HEK293 (cell line): ENCODE data around the gene LRRC8E.

Experiments
- ATF2 ChIP-seq: fragments of 450-650 bp; formaldehyde crosslinking; IDR thresholded peaks from 2 replicates; pipeline ENCODE4 v1.5.1; 2016; ENCODE audit warnings: missing biosample characterization, missing genetic modification characterization, low read depth
- GLIS1 ChIP-seq: fragments of 450-650 bp; formaldehyde crosslinking; IDR thresholded peaks from 2 replicates; pipeline ENCODE4 v1.5.1; 2016; ENCODE audit warnings: missing biosample characterization, missing genetic modification characterization
- HOXD13 ChIP-seq: sonication (generic); formaldehyde crosslinking; IDR thresholded peaks from 2 replicates; pipeline ENCODE4 v1.8.0; 2022; ENCODE audit warnings: missing genetic modification reagents, borderline replicate concordance
- KLF1 ChIP-seq: fragments of 450-650 bp; formaldehyde crosslinking; IDR thresholded peaks from 2 replicates; pipeline ENCODE4 v1.5.1; 2016; ENCODE audit warnings: missing biosample characterization, missing genetic modification characterization
- KLF16 ChIP-seq: fragments of 450-650 bp; formaldehyde crosslinking; IDR thresholded peaks from 2 replicates; pipeline ENCODE4 v1.5.1; 2017; ENCODE audit warnings: missing biosample characterization, missing genetic modification characterization
- SALL2 ChIP-seq: fragments of 450-650 bp; formaldehyde crosslinking; IDR thresholded peaks from 2 replicates; pipeline ENCODE4 v1.5.0; 2017; ENCODE audit warnings: missing biosample characterization, mild to moderate bottlenecking, missing genetic modification characterization, borderline replicate concordance
- SCRT1 ChIP-seq: fragments of 450-650 bp; formaldehyde crosslinking; IDR thresholded peaks from 2 replicates; pipeline ENCODE4 v1.5.1; 2016; ENCODE audit warnings: missing biosample characterization, missing genetic modification characterization, borderline replicate concordance
- ZBTB1 ChIP-seq: fragments of 450-650 bp; formaldehyde crosslinking; IDR thresholded peaks from 2 replicates; pipeline ENCODE4 v1.5.1; 2016; ENCODE audit warnings: missing biosample characterization, missing genetic modification characterization
- ZBTB26 ChIP-seq: fragments of 450-650 bp; formaldehyde crosslinking; optimal IDR thresholded peaks from 2 replicates; pipeline ENCODE3; 2016; ENCODE audit warnings: missing biosample characterization, mild to moderate bottlenecking, missing genetic modification characterization
- ZFP37 ChIP-seq: fragments of 450-650 bp; formaldehyde crosslinking; IDR thresholded peaks from 2 replicates; pipeline ENCODE4 v1.5.1; 2016; ENCODE audit warnings: missing biosample characterization, missing genetic modification characterization
- ZIC2 ChIP-seq: fragments of 450-650 bp; formaldehyde crosslinking; IDR thresholded peaks from 2 replicates; pipeline ENCODE4 v1.5.1; 2016; ENCODE audit warnings: missing biosample characterization, missing genetic modification characterization
- ZNF184 ChIP-seq: fragments of 450-650 bp; IDR thresholded peaks from 2 replicates; pipeline ENCODE4 v1.5.1; 2018; ENCODE audit warnings: missing biosample characterization, mild to moderate bottlenecking, missing genetic modification characterization
- ZNF394 ChIP-seq: fragments of 450-650 bp; formaldehyde crosslinking; IDR thresholded peaks from 2 replicates; pipeline ENCODE4 v1.5.1; 2016; ENCODE audit warnings: missing biosample characterization, missing genetic modification characterization, mild to moderate bottlenecking, moderate library complexity, borderline replicate concordance
- ZNF416 ChIP-seq: fragments of 450-650 bp; formaldehyde crosslinking; IDR thresholded peaks from 2 replicates; pipeline ENCODE4 v1.5.1; 2016; ENCODE audit warnings: missing biosample characterization, missing genetic modification characterization
- ZNF510 ChIP-seq: fragments of 450-650 bp; formaldehyde crosslinking; IDR thresholded peaks from 2 replicates; pipeline ENCODE4 v1.5.1; 2018; ENCODE audit warnings: mild to moderate bottlenecking, missing genetic modification characterization, missing biosample characterization; ENCODE audit not compliant: insufficient replicate concordance
- ZNF549 ChIP-seq: fragments of 450-650 bp; IDR thresholded peaks from 2 replicates; pipeline ENCODE4 v1.5.1; 2018; ENCODE audit warnings: missing biosample characterization, missing genetic modification characterization, mild to moderate bottlenecking, inconsistent platforms, moderate library complexity
- ZNF600 ChIP-seq: fragments of 450-650 bp; formaldehyde crosslinking; IDR thresholded peaks from 2 replicates; pipeline ENCODE4 v1.5.1; 2016; ENCODE audit warnings: missing biosample characterization, missing genetic modification characterization
- ZNF621 ChIP-seq: fragments of 450-650 bp; formaldehyde crosslinking; IDR thresholded peaks from 2 replicates; pipeline ENCODE4 v1.5.1; 2017; ENCODE audit warnings: missing biosample characterization, missing genetic modification characterization
- ZNF624 ChIP-seq: fragments of 450-650 bp; formaldehyde crosslinking; IDR thresholded peaks from 2 replicates; pipeline ENCODE4 v1.5.1; 2017; ENCODE audit warnings: missing biosample characterization, missing genetic modification characterization
- ZNF629 ChIP-seq: fragments of 450-650 bp; formaldehyde crosslinking; IDR thresholded peaks from 2 replicates; pipeline ENCODE4 v1.5.1; 2017; ENCODE audit warnings: missing biosample characterization, missing genetic modification characterization
- ZNF658 ChIP-seq: fragments of 450-650 bp; formaldehyde crosslinking; IDR thresholded peaks from 2 replicates; pipeline ENCODE4; 2016; ENCODE audit warnings: missing biosample characterization, missing genetic modification characterization
- ZNF843 ChIP-seq: fragments of 450-650 bp; formaldehyde crosslinking; IDR thresholded peaks from 2 replicates; pipeline ENCODE4 v1.5.1; 2016; ENCODE audit warnings: missing biosample characterization, missing genetic modification characterization
- ZSCAN16 ChIP-seq: fragments of 450-650 bp; formaldehyde crosslinking; IDR thresholded peaks from 2 replicates; pipeline ENCODE4 v1.5.1; 2016; ENCODE audit warnings: missing biosample characterization, missing genetic modification characterization
- TF ChIP-seq, protein P1 (sequence below): fragments of 450-650 bp; formaldehyde crosslinking; IDR thresholded peaks from 2 replicates; pipeline ENCODE4 v1.5.1; 2016; ENCODE audit warnings: missing biosample characterization, missing genetic modification characterization
- TF ChIP-seq, protein P2 (sequence below): fragments of 450-650 bp; formaldehyde crosslinking; IDR thresholded peaks from 2 replicates; pipeline ENCODE4 v1.5.1; 2016; ENCODE audit warnings: missing biosample characterization, missing genetic modification characterization
- TF ChIP-seq, protein P3 (sequence below): fragments of 450-650 bp; formaldehyde crosslinking; IDR thresholded peaks from 2 replicates; pipeline ENCODE4 v1.5.1; 2016; ENCODE audit warnings: missing biosample characterization, missing genetic modification characterization
- TF ChIP-seq, protein P4 (sequence below): fragments of 450-650 bp; formaldehyde crosslinking; IDR thresholded peaks from 2 replicates; pipeline ENCODE4 v1.5.1; 2016; ENCODE audit warnings: missing biosample characterization, missing genetic modification characterization
- TF ChIP-seq, protein P5 (sequence below): fragments of 450-650 bp; formaldehyde crosslinking; IDR thresholded peaks from 2 replicates; pipeline ENCODE4 v1.5.1; 2017; ENCODE audit warnings: missing biosample characterization, missing genetic modification characterization

LRRC8E gene

DNA sequence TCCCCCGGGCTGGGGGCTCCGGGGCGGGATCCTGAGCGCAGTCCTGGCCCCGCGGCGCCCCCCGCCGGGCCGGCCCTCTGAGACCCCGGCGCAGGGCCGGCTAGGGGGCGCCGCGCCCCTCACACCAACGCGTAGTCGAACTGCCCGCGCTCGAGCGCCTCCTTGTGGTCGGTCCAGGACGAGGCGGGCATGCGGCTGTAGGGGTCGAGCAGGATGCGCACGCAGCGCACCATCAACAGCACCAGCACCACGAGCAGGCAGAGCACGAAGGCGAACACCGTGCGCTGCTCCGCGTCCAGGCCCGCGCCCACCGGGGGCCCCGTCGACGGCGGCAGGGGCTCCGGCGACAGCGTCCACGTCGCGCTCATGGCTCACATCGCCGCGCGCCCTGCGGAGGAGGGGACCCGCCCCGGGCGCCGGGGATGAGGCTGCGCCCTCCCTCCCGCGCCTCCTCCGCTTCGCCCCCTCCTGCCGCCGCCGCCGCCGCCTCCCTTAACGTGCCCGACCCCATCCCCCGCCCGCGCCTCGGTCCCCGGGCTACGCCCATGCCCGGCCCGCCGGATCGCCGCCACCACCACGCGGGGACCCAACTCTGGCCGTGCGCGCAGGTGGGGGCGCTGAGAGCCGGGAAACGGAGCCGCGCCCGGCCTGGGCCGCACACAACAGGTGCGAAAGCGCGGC, 37.0 kb downstream of the LRRC8E start (continued):
- TF ChIP-seq ZNF624 (tag by site-specific recombination) (no peak), SCRT1 (tag by site-specific recombination) (no peak), ZBTB26 (peak; percentile 90), KLF16 (tag by site-specific recombination) (no peak), GLIS1 (tag by site-specific recombination) (peak; percentile 44; the same call in 1 of the 2 replicates), ZNF510 (tag by site-specific recombination) (no peak), ZNF621 (tag by site-specific recombination) (no peak), ZFP37 (tag by site-specific recombination) (no peak), KLF1 (tag by site-specific recombination) (0 out of 2 replicates have a peak, but pooled peaks have one; percentile 12), ZNF600 (tag by site-specific recombination) (no peak), ZNF549 (tag by site-specific recombination) (no peak), ZIC2 (tag by site-specific recombination) (no peak), ZSCAN16 (tag by site-specific recombination) (no peak), ZNF416 (no peak), ZBTB1 (no peak), ZNF629 (tag by site-specific recombination) (no peak), ZNF843 (tag by site-specific recombination) (no peak), SALL2 (tag by site-specific recombination) (no peak), ZNF184 (no peak), ZNF394 (no peak), ATF2 (tag by site-specific recombination) (no peak), HOXD13 (CRISPR knock-in tag) (no peak), ZNF658 (tag by site-specific recombination) (no peak)
- TF ChIP-seq, protein P1, sequence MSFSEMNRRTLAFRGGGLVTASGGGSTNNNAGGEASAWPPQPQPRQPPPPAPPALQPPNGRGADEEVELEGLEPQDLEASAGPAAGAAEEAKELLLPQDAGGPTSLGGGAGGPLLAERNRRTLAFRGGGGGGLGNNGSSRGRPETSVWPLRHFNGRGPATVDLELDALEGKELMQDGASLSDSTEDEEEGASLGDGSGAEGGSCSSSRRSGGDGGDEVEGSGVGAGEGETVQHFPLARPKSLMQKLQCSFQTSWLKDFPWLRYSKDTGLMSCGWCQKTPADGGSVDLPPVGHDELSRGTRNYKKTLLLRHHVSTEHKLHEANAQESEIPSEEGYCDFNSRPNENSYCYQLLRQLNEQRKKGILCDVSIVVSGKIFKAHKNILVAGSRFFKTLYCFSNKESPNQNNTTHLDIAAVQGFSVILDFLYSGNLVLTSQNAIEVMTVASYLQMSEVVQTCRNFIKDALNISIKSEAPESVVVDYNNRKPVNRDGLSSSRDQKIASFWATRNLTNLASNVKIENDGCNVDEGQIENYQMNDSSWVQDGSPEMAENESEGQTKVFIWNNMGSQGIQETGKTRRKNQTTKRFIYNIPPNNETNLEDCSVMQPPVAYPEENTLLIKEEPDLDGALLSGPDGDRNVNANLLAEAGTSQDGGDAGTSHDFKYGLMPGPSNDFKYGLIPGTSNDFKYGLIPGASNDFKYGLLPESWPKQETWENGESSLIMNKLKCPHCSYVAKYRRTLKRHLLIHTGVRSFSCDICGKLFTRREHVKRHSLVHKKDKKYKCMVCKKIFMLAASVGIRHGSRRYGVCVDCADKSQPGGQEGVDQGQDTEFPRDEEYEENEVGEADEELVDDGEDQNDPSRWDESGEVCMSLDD (tag by site-specific recombination), result no peak
- TF ChIP-seq, protein P2, sequence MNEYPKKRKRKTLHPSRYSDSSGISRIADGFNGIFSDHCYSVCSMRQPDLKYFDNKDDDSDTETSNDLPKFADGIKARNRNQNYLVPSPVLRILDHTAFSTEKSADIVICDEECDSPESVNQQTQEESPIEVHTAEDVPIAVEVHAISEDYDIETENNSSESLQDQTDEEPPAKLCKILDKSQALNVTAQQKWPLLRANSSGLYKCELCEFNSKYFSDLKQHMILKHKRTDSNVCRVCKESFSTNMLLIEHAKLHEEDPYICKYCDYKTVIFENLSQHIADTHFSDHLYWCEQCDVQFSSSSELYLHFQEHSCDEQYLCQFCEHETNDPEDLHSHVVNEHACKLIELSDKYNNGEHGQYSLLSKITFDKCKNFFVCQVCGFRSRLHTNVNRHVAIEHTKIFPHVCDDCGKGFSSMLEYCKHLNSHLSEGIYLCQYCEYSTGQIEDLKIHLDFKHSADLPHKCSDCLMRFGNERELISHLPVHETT (tag by site-specific recombination), result no peak
- TF ChIP-seq, protein P3, sequence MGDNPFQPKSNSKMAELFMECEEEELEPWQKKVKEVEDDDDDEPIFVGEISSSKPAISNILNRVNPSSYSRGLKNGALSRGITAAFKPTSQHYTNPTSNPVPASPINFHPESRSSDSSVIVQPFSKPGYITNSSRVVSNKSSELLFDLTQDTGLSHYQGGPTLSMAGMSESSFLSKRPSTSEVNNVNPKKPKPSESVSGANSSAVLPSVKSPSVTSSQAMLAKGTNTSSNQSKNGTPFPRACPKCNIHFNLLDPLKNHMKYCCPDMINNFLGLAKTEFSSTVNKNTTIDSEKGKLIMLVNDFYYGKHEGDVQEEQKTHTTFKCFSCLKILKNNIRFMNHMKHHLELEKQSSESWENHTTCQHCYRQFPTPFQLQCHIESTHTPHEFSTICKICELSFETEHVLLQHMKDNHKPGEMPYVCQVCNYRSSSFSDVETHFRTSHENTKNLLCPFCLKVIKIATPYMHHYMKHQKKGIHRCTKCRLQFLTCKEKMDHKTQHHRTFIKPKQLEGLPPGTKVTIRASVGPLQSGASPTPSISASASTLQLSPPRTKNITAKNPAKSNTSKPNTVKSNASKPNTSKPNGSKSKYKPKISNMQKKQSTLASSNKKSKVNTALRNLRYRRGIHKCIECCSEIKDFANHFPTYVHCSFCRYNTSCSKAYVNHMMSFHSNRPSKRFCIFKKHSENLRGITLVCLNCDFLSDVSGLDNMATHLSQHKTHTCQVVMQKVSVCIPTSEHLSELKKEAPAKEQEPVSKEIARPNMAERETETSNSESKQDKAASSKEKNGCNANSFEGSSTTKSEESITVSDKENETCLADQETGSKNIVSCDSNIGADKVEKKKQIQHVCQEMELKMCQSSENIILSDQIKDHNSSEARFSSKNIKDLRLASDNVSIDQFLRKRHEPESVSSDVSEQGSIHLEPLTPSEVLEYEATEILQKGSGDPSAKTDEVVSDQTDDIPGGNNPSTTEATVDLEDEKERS (tag by site-specific recombination), result no peak
- TF ChIP-seq, protein P4, sequence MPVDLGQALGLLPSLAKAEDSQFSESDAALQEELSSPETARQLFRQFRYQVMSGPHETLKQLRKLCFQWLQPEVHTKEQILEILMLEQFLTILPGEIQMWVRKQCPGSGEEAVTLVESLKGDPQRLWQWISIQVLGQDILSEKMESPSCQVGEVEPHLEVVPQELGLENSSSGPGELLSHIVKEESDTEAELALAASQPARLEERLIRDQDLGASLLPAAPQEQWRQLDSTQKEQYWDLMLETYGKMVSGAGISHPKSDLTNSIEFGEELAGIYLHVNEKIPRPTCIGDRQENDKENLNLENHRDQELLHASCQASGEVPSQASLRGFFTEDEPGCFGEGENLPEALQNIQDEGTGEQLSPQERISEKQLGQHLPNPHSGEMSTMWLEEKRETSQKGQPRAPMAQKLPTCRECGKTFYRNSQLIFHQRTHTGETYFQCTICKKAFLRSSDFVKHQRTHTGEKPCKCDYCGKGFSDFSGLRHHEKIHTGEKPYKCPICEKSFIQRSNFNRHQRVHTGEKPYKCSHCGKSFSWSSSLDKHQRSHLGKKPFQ (tag by site-specific recombination), result no peak
- TF ChIP-seq, protein P5, sequence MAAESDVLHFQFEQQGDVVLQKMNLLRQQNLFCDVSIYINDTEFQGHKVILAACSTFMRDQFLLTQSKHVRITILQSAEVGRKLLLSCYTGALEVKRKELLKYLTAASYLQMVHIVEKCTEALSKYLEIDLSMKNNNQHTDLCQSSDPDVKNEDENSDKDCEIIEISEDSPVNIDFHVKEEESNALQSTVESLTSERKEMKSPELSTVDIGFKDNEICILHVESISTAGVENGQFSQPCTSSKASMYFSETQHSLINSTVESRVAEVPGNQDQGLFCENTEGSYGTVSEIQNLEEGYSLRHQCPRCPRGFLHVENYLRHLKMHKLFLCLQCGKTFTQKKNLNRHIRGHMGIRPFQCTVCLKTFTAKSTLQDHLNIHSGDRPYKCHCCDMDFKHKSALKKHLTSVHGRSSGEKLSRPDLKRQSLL (tag by site-specific recombination), result no peak
